BE2C (cell line): Measurements from ENCODE around the gene EEF2K.

ENCODE experiments used
- DNase-seq: peaks from one replicate; pipeline ENCODE4 v3.0.0-alpha.2; 2020
- H3K27me3 ChIP-seq: fragments of 250-450 bp; sonication (Bioruptor Pico); 2 replicates; pipeline ENCODE4 v1.5.1; 2020; ENCODE audit warnings: mild to moderate bottlenecking
- H3K36me3 ChIP-seq: fragments of 250-450 bp; sonication (Bioruptor Pico); 2 replicates; pipeline ENCODE4 v1.5.1; 2020; ENCODE audit warnings: mild to moderate bottlenecking
- H3K4me1 ChIP-seq: fragments of 250-450 bp; sonication (Bioruptor Pico); 2 replicates; pipeline ENCODE4 v1.5.1; 2020
- H3K4me3 ChIP-seq: 2 replicates; pipeline ENCODE4 v1.5.1; 2011; ENCODE audit warnings: low read depth, low read length
- H3K9me3 ChIP-seq: fragments of 250-450 bp; sonication (Bioruptor Pico); 2 replicates; pipeline ENCODE4 v1.5.1; 2020
- TF ChIP-seq, protein P1 (sequence below): IDR thresholded peaks from 2 replicates; pipeline ENCODE4 v1.5.1; 2012; ENCODE audit warnings: mild to moderate bottlenecking, low read depth, low read length

The EEF2K gene

DNA sequence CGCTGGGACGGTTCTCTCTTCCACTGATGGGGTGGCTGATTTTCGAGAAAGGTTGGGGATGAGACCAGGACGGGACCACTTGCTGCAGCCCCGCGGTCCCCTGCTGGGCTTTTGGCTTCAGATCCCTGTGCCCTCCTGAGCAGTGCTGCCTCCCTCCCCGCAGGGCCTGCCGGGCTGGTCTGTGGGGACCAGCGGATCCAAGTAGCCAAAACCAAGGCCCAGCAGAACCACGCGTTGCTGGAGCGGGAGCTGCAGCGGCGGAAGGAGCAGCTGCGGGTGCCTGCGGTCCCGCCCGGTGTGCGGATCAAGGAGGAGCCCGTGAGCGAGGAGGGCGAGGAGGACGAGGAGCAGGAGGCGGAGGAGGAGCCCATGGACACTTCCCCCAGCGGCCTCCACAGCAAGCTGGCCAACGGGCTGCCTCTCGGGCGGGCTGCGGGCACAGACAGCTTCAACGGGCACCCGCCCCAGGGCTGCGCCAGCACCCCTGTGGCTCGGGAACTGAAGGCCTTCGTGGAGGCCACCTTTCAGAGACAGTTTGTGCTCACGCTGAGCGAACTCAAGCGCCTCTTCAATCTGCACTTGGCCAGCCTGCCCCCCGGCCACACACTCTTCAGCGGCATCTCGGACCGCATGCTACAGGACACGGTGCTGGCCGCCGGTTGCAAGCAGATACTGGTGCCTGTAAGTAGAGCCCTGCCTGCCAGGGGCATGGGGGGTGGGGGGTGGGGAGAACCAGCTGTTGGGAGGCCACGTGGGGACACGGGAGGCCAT is 119.7 kb downstream of the EEF2K start:
- no peaks in the 10 kb centered on the region for H3K4me1 ChIP-seq
- TF ChIP-seq, protein P1, sequence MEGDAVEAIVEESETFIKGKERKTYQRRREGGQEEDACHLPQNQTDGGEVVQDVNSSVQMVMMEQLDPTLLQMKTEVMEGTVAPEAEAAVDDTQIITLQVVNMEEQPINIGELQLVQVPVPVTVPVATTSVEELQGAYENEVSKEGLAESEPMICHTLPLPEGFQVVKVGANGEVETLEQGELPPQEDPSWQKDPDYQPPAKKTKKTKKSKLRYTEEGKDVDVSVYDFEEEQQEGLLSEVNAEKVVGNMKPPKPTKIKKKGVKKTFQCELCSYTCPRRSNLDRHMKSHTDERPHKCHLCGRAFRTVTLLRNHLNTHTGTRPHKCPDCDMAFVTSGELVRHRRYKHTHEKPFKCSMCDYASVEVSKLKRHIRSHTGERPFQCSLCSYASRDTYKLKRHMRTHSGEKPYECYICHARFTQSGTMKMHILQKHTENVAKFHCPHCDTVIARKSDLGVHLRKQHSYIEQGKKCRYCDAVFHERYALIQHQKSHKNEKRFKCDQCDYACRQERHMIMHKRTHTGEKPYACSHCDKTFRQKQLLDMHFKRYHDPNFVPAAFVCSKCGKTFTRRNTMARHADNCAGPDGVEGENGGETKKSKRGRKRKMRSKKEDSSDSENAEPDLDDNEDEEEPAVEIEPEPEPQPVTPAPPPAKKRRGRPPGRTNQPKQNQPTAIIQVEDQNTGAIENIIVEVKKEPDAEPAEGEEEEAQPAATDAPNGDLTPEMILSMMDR: no peak
- no peak for DNase-seq
- H3K36me3 ChIP-seq: peaks cover 46% of the 10 kb centered on the region
- H3K27me3 ChIP-seq: no peaks in the 10 kb centered on the region
- H3K4me3 ChIP-seq: no peak overlapping the region
- H3K9me3 ChIP-seq: no peaks in the 10 kb centered on the region

DNA sequence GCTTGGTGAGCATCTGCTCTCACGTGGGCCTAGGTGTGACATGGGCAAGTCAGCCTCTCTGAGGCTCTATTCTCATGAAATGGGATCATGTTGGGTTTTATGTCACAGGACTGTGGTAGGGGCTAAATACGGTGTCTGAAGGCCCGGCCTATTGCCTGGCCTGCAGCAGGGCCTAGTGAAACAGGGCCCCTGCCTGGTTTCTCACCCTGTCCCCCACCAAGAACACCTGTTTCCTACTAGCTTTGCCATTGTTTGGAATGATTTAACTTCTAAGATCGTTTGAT is 120.2 kb downstream of the EEF2K start:
- TF ChIP-seq, protein P1: no peak
- Histone ChIP-seq H3K4me3 (no peak overlapping the region), H3K27me3 (no peaks in the 10 kb centered on the region), H3K9me3 (no peaks in the 10 kb centered on the region), H3K36me3 (peaks cover 47% of the 10 kb centered on the region), H3K4me1 (no peaks in the 10 kb centered on the region)
- DNase-seq: no peak

DNA sequence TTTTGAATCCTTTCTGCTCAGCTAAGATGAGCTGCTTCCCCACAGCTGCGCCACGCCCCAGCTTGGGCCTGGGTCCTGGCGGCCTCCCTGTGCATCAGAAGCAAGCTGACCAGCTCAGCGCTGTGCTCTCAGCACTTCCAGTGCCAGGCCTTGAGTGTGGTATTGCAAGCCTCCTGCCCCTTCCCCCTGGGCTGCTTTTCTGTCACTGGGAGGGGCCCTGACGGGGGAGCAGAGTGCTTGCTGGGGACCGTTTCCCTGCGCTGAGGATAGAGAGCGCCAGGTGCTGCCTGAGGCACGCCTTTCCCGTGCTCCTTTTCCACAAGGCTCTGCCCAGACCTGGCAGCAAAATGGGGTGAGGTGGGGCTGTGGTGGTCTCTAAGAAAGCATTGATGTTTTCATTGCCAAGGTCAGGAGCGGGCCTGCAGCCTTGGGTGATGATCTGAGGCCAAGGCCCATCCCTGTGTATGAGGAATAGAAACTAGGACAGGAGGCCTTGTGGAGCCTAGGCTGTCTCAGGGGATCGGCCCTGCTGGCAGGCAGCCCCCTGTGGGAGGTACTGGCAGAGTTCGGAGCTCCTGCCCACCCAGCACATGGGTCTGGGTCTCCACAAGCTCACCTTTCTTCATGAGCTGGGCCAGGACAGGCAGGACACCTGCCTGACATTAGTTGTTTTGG is 120.8 kb downstream of the EEF2K start:
- TF ChIP-seq, protein P1: no peak
- peaks cover 48% of the 10 kb centered on the region for H3K36me3 ChIP-seq
- H3K27me3 ChIP-seq: no peaks in the 10 kb centered on the region
- H3K9me3 ChIP-seq: no peaks in the 10 kb centered on the region
- no peaks in the 10 kb centered on the region for H3K4me1 ChIP-seq
- H3K4me3 ChIP-seq: no peak overlapping the region
- DNase-seq: no peak

DNA sequence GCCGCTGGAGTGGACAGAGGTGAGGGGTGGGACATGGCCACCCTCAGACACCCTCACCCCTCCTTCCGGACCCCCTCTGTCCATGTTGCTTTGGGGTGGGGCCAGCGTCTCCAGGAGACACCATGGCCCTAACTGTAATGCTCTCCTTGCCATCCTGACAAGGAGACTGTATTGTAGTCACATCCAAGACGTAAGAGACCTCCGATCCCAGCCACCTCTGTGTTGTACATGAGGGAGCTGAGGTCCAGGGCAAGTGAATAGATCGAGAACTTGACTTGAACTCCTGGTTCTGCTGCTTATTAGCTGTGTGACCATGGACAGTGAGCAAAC is 121.3 kb downstream of the EEF2K start:
- Histone ChIP-seq H3K4me3 (no peak overlapping the region), H3K36me3 (peaks cover 50% of the 10 kb centered on the region), H3K9me3 (no peaks in the 10 kb centered on the region), H3K27me3 (no peaks in the 10 kb centered on the region), H3K4me1 (no peaks in the 10 kb centered on the region)
- TF ChIP-seq, protein P1: no peak
- no peak for DNase-seq

DNA sequence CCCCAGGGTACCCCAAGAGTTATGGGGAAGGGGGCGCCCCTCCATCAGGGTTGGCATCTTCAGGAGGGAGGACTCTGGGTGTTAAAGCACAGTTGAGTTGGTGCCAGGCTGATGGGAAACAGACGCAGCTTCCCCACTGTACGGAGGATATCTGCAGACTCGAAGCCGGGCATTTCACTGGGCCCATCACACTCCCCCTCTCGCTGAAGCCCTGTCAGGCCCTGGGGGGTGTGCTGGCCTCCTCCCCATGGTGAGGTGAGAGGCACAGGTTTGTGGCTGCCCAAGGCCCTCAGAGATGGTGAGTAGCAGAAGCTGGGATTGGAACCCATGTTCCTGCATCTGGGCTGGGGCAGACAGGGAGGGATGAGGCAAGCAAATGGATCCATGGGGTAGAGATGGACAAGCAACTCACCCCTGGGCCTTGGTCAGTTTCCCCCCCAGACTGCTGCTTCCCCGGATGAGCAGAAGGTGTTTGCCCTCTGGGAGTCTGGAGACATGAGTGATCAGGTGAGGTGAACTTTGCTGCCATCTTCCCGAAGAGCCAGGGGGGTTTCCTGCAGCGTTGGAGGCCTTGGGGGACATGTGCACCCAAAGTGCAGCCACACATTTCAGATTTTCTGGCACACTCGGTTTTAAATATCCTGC is 122.1 kb downstream of the EEF2K start:
- peaks cover 51% of the 10 kb centered on the region for H3K36me3 ChIP-seq
- no peak overlapping the region for H3K4me3 ChIP-seq
- H3K27me3 ChIP-seq: no peaks in the 10 kb centered on the region
- H3K9me3 ChIP-seq: no peaks in the 10 kb centered on the region
- no peaks in the 10 kb centered on the region for H3K4me1 ChIP-seq
- TF ChIP-seq, protein P1: no peak
- DNase-seq: no peak

DNA sequence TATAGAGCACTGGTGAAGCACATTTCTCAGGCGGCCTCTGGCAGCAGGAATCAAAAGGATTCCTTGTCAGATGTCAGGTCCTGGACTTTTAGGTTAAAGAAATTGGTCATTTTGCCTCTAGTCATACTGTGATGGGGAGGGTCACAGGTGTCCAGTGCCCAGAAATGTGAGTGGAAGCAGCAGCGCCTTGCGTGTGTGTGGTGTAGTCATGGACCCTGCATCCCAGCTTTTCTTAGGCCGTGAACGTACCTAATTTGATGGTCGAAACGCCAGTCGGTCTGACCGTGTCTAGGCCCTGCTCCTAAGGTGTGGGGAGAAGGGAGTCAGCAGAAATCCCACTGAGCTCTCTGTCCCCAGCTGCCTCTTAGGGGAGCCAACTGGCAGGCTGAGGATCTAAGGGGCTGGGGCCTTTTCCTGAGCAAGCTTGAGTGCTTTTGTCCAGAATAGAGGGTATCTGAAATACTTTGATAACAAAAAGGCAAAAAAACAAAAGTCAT is 123.2 kb downstream of the EEF2K start:
- Histone ChIP-seq H3K9me3 (no peaks in the 10 kb centered on the region), H3K4me1 (no peaks in the 10 kb centered on the region), H3K4me3 (no peak overlapping the region), H3K36me3 (peaks cover 58% of the 10 kb centered on the region), H3K27me3 (no peaks in the 10 kb centered on the region)
- TF ChIP-seq, protein P1: no peak
- no peak for DNase-seq
